Uterus (tissue), 2 donors: ENCODE measurements around the gene CARD11.

ENCODE experiments used
- POLR2A ChIP-seq, 2 donors: fragments of 450-650 bp; IDR thresholded peaks; one replicate each; pipeline ENCODE4 v1.6.1; 2016; ENCODE audit warnings: antibody characterized with exemption in 2 of 2, mild to moderate bottlenecking in 1 of 2, moderate library complexity in 1 of 2
- TF ChIP-seq, protein P1 (sequence below), 4 experiments: fragments of 200-600 bp in 2 of 4; fragments of 450-650 bp in 2 of 4; sonication (generic) in 2 of 4; IDR thresholded peaks; one replicate each; pipeline ENCODE4 v1.5.1; 2016 to 2019; ENCODE audit warnings: antibody characterized with exemption in 4 of 4, mild to moderate bottlenecking in 2 of 4, moderate library complexity in 1 of 4

- TF ChIP-seq, protein P1, sequence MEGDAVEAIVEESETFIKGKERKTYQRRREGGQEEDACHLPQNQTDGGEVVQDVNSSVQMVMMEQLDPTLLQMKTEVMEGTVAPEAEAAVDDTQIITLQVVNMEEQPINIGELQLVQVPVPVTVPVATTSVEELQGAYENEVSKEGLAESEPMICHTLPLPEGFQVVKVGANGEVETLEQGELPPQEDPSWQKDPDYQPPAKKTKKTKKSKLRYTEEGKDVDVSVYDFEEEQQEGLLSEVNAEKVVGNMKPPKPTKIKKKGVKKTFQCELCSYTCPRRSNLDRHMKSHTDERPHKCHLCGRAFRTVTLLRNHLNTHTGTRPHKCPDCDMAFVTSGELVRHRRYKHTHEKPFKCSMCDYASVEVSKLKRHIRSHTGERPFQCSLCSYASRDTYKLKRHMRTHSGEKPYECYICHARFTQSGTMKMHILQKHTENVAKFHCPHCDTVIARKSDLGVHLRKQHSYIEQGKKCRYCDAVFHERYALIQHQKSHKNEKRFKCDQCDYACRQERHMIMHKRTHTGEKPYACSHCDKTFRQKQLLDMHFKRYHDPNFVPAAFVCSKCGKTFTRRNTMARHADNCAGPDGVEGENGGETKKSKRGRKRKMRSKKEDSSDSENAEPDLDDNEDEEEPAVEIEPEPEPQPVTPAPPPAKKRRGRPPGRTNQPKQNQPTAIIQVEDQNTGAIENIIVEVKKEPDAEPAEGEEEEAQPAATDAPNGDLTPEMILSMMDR (IDR thresholded peaks at IDR 0.05), result no peak
- TF ChIP-seq POLR2A (IDR thresholded peaks at IDR 0.05), result no peak
These were observed 18.1 kb downstream of the CARD11 start for GRCh38 chr7:3025616-3026015.
